NCI-H1436 (cell line): Measurements from ENCODE around the gene IGFBPL1.
"Not testable (repeated sequence)": the region's sequence is repeated elsewhere in the genome, so short reads cannot be mapped to it uniquely, and the experiment has no call there.

ENCODE experiments used
- DNase-seq: peaks from one replicate; lab custom pipeline; 2025; lab: John Stamatoyannopoulos, UW

IGFBPL1 gene

GRCh38 chr9:38399191-38399590 is 25.1 kb downstream of the IGFBPL1 start:
- DNase-seq, result not testable (repeated sequence)

- DNase-seq, result no peak
These were observed 27.9 kb downstream of the IGFBPL1 start for GRCh38 chr9:38396371-38396671.

- DNase-seq, result no peak
These were observed 28.4 kb downstream of the IGFBPL1 start for GRCh38 chr9:38395653-38396370.

GRCh38 chr9:38394416-38394815 is 29.8 kb downstream of the IGFBPL1 start:
- DNase-seq, result no peak

- DNase-seq, result no peak
These were observed 31.0 kb downstream of the IGFBPL1 start for GRCh38 chr9:38393128-38393796.

GRCh38 chr9:38392235-38393127 is 31.8 kb downstream of the IGFBPL1 start, which contains the start of gene ALDH1B1:
TSS of gene ALDH1B1 (plus strand) at chr9:38392702. CDS start at chr9:38395749, 3,047 bp downstream.
- peak; percentile 73 for DNase-seq

GRCh38 chr9:38391278-38392118 is 32.8 kb downstream of the IGFBPL1 start:
- DNase-seq, result no peak

- DNase-seq, result no peak
These were observed 33.4 kb downstream of the IGFBPL1 start for GRCh38 chr9:38390851-38391250.

- no peak for DNase-seq
These were observed 33.8 kb downstream of the IGFBPL1 start for GRCh38 chr9:38390442-38390841.

GRCh38 chr9:38389313-38389712 is 34.9 kb downstream of the IGFBPL1 start:
- DNase-seq, result no peak

GRCh38 chr9:38388283-38389223 is 35.7 kb downstream of the IGFBPL1 start:
- DNase-seq, result no peak

GRCh38 chr9:38387751-38388150 is 36.5 kb downstream of the IGFBPL1 start:
- DNase-seq, result no peak

- no peak for DNase-seq
These were observed 37.2 kb downstream of the IGFBPL1 start for GRCh38 chr9:38387066-38387465.

GRCh38 chr9:38386319-38386895 is 37.8 kb downstream of the IGFBPL1 start:
- DNase-seq, result no peak

GRCh38 chr9:38385896-38386295 is 38.4 kb downstream of the IGFBPL1 start:
- DNase-seq, result no peak

- DNase-seq, result no peak
These were observed 39.0 kb downstream of the IGFBPL1 start for GRCh38 chr9:38384990-38385848.

GRCh38 chr9:38382141-38382540 is 42.1 kb downstream of the IGFBPL1 start:
- no peak for DNase-seq

- DNase-seq, result peak; percentile 51
These were observed 43.3 kb downstream of the IGFBPL1 start for GRCh38 chr9:38380872-38381534.
